ENCODE results near the gene CNN2.

The CNN2 gene

GRCh38 chr19:1025960-1026782, at the start of gene CNN2:
Gene CNN2 (plus strand): TSS chr19:1026608. CDS start chr19:1026662, 54 bp downstream.
- H3K4me3 ChIP-seq (ENCODE audit: low read length) = peak within 1 kb of the TSS; percentile 82
- H3K36me3 ChIP-seq (ENCODE audit: control insufficient read depth, insufficient read depth, low read length) = no peaks in the 10 kb centered on the region
- H3K4me1 ChIP-seq (ENCODE audit: control insufficient read depth, insufficient read depth, low read length) = peaks cover 33% of the 10 kb centered on the region
- no peaks in the 10 kb centered on the region for H3K27me3 ChIP-seq (ENCODE audit: control insufficient read depth, insufficient read depth, low read length)
- H3K9me3 ChIP-seq (ENCODE audit: control insufficient read depth, low read length) = no peaks in the 10 kb centered on the region
- H3K9ac ChIP-seq (ENCODE audit: low read length) = peak within 1 kb of the TSS; percentile 92

- Histone ChIP-seq H3K4me3 (ENCODE audit: low read length) (no peak overlapping the region), H3K4me1 (ENCODE audit: control insufficient read depth, insufficient read depth, low read length) (peaks cover 8% of the 10 kb centered on the region), H3K9ac (ENCODE audit: low read length) (no peak overlapping the region), H3K27me3 (ENCODE audit: control insufficient read depth, insufficient read depth, low read length) (peaks cover 2% of the 10 kb centered on the region), H3K36me3 (ENCODE audit: control insufficient read depth, insufficient read depth, low read length) (no peaks in the 10 kb centered on the region), H3K9me3 (ENCODE audit: control insufficient read depth, low read length) (no peaks in the 10 kb centered on the region)
Observed at GRCh38 chr19:977058-977464, 49.3 kb upstream of the CNN2 start.

GRCh38 chr19:979318-979741, 47.1 kb upstream of the CNN2 start:
- Histone ChIP-seq H3K9me3 (ENCODE audit: control insufficient read depth, low read length) (no peaks in the 10 kb centered on the region), H3K27me3 (ENCODE audit: control insufficient read depth, insufficient read depth, low read length) (peaks cover 2% of the 10 kb centered on the region), H3K4me1 (ENCODE audit: control insufficient read depth, insufficient read depth, low read length) (peaks cover 16% of the 10 kb centered on the region), H3K36me3 (ENCODE audit: control insufficient read depth, insufficient read depth, low read length) (no peaks in the 10 kb centered on the region), H3K9ac (ENCODE audit: low read length) (no peak overlapping the region), H3K4me3 (ENCODE audit: low read length) (no peak overlapping the region)

- no peaks in the 10 kb centered on the region for H3K36me3 ChIP-seq (ENCODE audit: control insufficient read depth, insufficient read depth, low read length)
- H3K9me3 ChIP-seq (ENCODE audit: control insufficient read depth, low read length) = no peaks in the 10 kb centered on the region
- peaks cover 2% of the 10 kb centered on the region for H3K27me3 ChIP-seq (ENCODE audit: control insufficient read depth, insufficient read depth, low read length)
- H3K4me3 ChIP-seq (ENCODE audit: low read length) = no peak overlapping the region
- no peak overlapping the region for H3K9ac ChIP-seq (ENCODE audit: low read length)
- peaks cover 24% of the 10 kb centered on the region for H3K4me1 ChIP-seq (ENCODE audit: control insufficient read depth, insufficient read depth, low read length)
Observed at GRCh38 chr19:980133-980998, 46.0 kb upstream of the CNN2 start.

- peaks cover 2% of the 10 kb centered on the region for H3K27me3 ChIP-seq (ENCODE audit: control insufficient read depth, insufficient read depth, low read length)
- peaks cover 24% of the 10 kb centered on the region for H3K4me1 ChIP-seq (ENCODE audit: control insufficient read depth, insufficient read depth, low read length)
- no peaks in the 10 kb centered on the region for H3K36me3 ChIP-seq (ENCODE audit: control insufficient read depth, insufficient read depth, low read length)
- no peak overlapping the region for H3K4me3 ChIP-seq (ENCODE audit: low read length)
- no peaks in the 10 kb centered on the region for H3K9me3 ChIP-seq (ENCODE audit: control insufficient read depth, low read length)
- no peak overlapping the region for H3K9ac ChIP-seq (ENCODE audit: low read length)
Observed at GRCh38 chr19:982567-983170, 43.7 kb upstream of the CNN2 start.

GRCh38 chr19:984165-984967, 42.0 kb upstream of the CNN2 start, which contains the start of gene WDR18:
Gene WDR18 (plus strand): TSS chr19:984345. CDS start chr19:984354, 9 bp downstream.
- H3K36me3 ChIP-seq (ENCODE audit: control insufficient read depth, insufficient read depth, low read length) = no peaks in the 10 kb centered on the region
- peak within 1 kb of the TSS; percentile 62 for H3K4me3 ChIP-seq (ENCODE audit: low read length)
- H3K9me3 ChIP-seq (ENCODE audit: control insufficient read depth, low read length) = no peaks in the 10 kb centered on the region
- peaks cover 24% of the 10 kb centered on the region for H3K4me1 ChIP-seq (ENCODE audit: control insufficient read depth, insufficient read depth, low read length)
- H3K9ac ChIP-seq (ENCODE audit: low read length) = peak within 1 kb of the TSS; percentile 79
- H3K27me3 ChIP-seq (ENCODE audit: control insufficient read depth, insufficient read depth, low read length) = peaks cover 2% of the 10 kb centered on the region

GRCh38 chr19:986083-986482, 40.3 kb upstream of the CNN2 start:
- H3K4me1 ChIP-seq (ENCODE audit: control insufficient read depth, insufficient read depth, low read length) = peaks cover 16% of the 10 kb centered on the region
- H3K27me3 ChIP-seq (ENCODE audit: control insufficient read depth, insufficient read depth, low read length) = no peaks in the 10 kb centered on the region
- no peak overlapping the region for H3K9ac ChIP-seq (ENCODE audit: low read length)
- H3K9me3 ChIP-seq (ENCODE audit: control insufficient read depth, low read length) = no peaks in the 10 kb centered on the region
- no peaks in the 10 kb centered on the region for H3K36me3 ChIP-seq (ENCODE audit: control insufficient read depth, insufficient read depth, low read length)
- no peak overlapping the region for H3K4me3 ChIP-seq (ENCODE audit: low read length)

- Histone ChIP-seq H3K27me3 (ENCODE audit: control insufficient read depth, insufficient read depth, low read length) (no peaks in the 10 kb centered on the region), H3K4me3 (ENCODE audit: low read length) (no peak overlapping the region), H3K9ac (ENCODE audit: low read length) (no peak overlapping the region), H3K4me1 (ENCODE audit: control insufficient read depth, insufficient read depth, low read length) (peaks cover 12% of the 10 kb centered on the region), H3K9me3 (ENCODE audit: control insufficient read depth, low read length) (no peaks in the 10 kb centered on the region), H3K36me3 (ENCODE audit: control insufficient read depth, insufficient read depth, low read length) (no peaks in the 10 kb centered on the region)
Observed at GRCh38 chr19:988081-988480, 38.3 kb upstream of the CNN2 start.

- Histone ChIP-seq H3K9ac (ENCODE audit: low read length) (no peak overlapping the region), H3K9me3 (ENCODE audit: control insufficient read depth, low read length) (no peaks in the 10 kb centered on the region), H3K4me3 (ENCODE audit: low read length) (no peak overlapping the region), H3K27me3 (ENCODE audit: control insufficient read depth, insufficient read depth, low read length) (no peaks in the 10 kb centered on the region), H3K4me1 (ENCODE audit: control insufficient read depth, insufficient read depth, low read length) (peaks cover 12% of the 10 kb centered on the region), H3K36me3 (ENCODE audit: control insufficient read depth, insufficient read depth, low read length) (no peaks in the 10 kb centered on the region)
Observed at GRCh38 chr19:988510-988909, 37.9 kb upstream of the CNN2 start.

GRCh38 chr19:989381-990081, 36.9 kb upstream of the CNN2 start:
- no peaks in the 10 kb centered on the region for H3K36me3 ChIP-seq (ENCODE audit: control insufficient read depth, insufficient read depth, low read length)
- no peaks in the 10 kb centered on the region for H3K27me3 ChIP-seq (ENCODE audit: control insufficient read depth, insufficient read depth, low read length)

GRCh38 chr19:990119-990571, 36.3 kb upstream of the CNN2 start:
- Histone ChIP-seq H3K27me3 (ENCODE audit: control insufficient read depth, insufficient read depth, low read length) (peaks cover 3% of the 10 kb centered on the region), H3K4me1 (ENCODE audit: control insufficient read depth, insufficient read depth, low read length) (peaks cover 2% of the 10 kb centered on the region), H3K9me3 (ENCODE audit: control insufficient read depth, low read length) (no peaks in the 10 kb centered on the region), H3K9ac (ENCODE audit: low read length) (no peak overlapping the region), H3K4me3 (ENCODE audit: low read length) (no peak overlapping the region), H3K36me3 (ENCODE audit: control insufficient read depth, insufficient read depth, low read length) (no peaks in the 10 kb centered on the region)

More at GRCh38 chr19:989381-990081, 36.9 kb upstream of the CNN2 start:
- peaks cover 7% of the 10 kb centered on the region for H3K4me1 ChIP-seq (ENCODE audit: control insufficient read depth, insufficient read depth, low read length)
- no peaks in the 10 kb centered on the region for H3K9me3 ChIP-seq (ENCODE audit: control insufficient read depth, low read length)
- H3K9ac ChIP-seq (ENCODE audit: low read length) = no peak overlapping the region
- H3K4me3 ChIP-seq (ENCODE audit: low read length) = no peak overlapping the region
